Caco-2 (cell line): ENCODE data around the gene ARID2. TPM values are rescaled to one million over a fixed set of nuclear protein-coding genes. Genes with fewer than 3 reads are reported as not detected.

Experiments used
- BruUV-seq: library from RNA; stranded (reverse); fragments of 400-500 nt; replicated peaks from 2 replicates; lab custom pipeline; 2021; lab: Mats Ljungman, UMichigan
- CTCF ChIA-PET: fragments of 300-600 bp; sonication (Branson Sonifier 250); formaldehyde crosslinking; loops from one replicate; lab custom pipeline; 2022; ENCODE audit warnings: antibody characterized with exemption; lab: Charles Lee
- POLR2A ChIA-PET: fragments of 300-600 bp; sonication (Branson Sonifier 250); formaldehyde crosslinking; loops from one replicate; lab custom pipeline; 2022; ENCODE audit warnings: antibody characterized with exemption; lab: Charles Lee
- DNase-seq, 2 experiments: peaks; one replicate each; pipeline versions ENCODE4 v3.0.0 to v3.0.0-alpha.2; 2020 to 2022
- H3K27me3 ChIP-seq: replicated peaks from 2 replicates; pipeline ENCODE4 v1.6.0; 2011; ENCODE audit warnings: low read length; ENCODE audit not compliant: control insufficient read depth, insufficient read depth
- H3K36me3 ChIP-seq: 2 replicates; pipeline ENCODE4 v1.5.1; 2011; ENCODE audit warnings: low read length; ENCODE audit not compliant: control insufficient read depth, insufficient read depth
- H3K4me1 ChIP-seq: fragments of 250-450 bp; sonication (Bioruptor Pico); 2 replicates; pipeline ENCODE4 v1.5.1; 2020; ENCODE audit warnings: mild to moderate bottlenecking
- H3K4me3 ChIP-seq: 2 replicates; pipeline ENCODE4 v1.5.1; 2011; ENCODE audit warnings: low read depth, mild to moderate bottlenecking, control low read depth, low read length
- H3K9me3 ChIP-seq: fragments of 250-450 bp; sonication (Bioruptor Pico); 2 replicates; pipeline ENCODE4 v1.5.1; 2020; ENCODE audit warnings: mild to moderate bottlenecking, moderate library complexity
- H3K27ac Mint-ChIP-seq: one replicate; pipeline ENCODE4 v1.8.0; 2022; ENCODE audit warnings: mixed read lengths; ENCODE audit not compliant: unreplicated experiment
- H3K27me3 Mint-ChIP-seq: one replicate; pipeline ENCODE4 v1.8.0; 2022; ENCODE audit warnings: mixed read lengths; ENCODE audit not compliant: insufficient read depth, unreplicated experiment
- H3K36me3 Mint-ChIP-seq: one replicate; pipeline ENCODE4 v1.8.0; 2022; ENCODE audit warnings: mild to moderate bottlenecking, mixed read lengths; ENCODE audit not compliant: insufficient read depth, unreplicated experiment
- H3K4me1 Mint-ChIP-seq: one replicate; pipeline ENCODE4 v1.8.0; 2022; ENCODE audit warnings: low read depth, mixed read lengths; ENCODE audit not compliant: unreplicated experiment
- H3K4me3 Mint-ChIP-seq: one replicate; pipeline ENCODE4 v1.8.0; 2022; ENCODE audit warnings: mild to moderate bottlenecking, moderate library complexity, mixed read lengths; ENCODE audit not compliant: unreplicated experiment
- H3K9me3 Mint-ChIP-seq: one replicate; pipeline ENCODE4 v1.8.0; 2022; ENCODE audit warnings: mixed read lengths; ENCODE audit not compliant: unreplicated experiment
- CTCF ChIP-seq, 2 experiments: fragments of 200-600 bp in 1 of 2; IDR thresholded peaks; 1 replicate in 1 of 2; 2 replicates in 1 of 2; pipeline versions ENCODE4 v1.5.1 to v1.8.0; 2011 to 2022; ENCODE audit warnings: antibody characterized with exemption in 1 of 2, control low read depth in 1 of 2, inconsistent platforms in 1 of 2, low read depth in 1 of 2, low read length in 1 of 2, mild to moderate bottlenecking in 1 of 2, moderate library complexity in 1 of 2; ENCODE audit not compliant: insufficient read depth in 1 of 2, severe bottlenecking in 1 of 2, unreplicated experiment in 1 of 2
- intact Hi-C: fragments of 100-400 bp; cut with micrococcal nuclease; formaldehyde crosslinking; loops from one replicate; pipeline ENCODE4 v1.10.0; 2022; ENCODE audit not compliant: unreplicated experiment
- total RNA-seq: library from RNA; stranded (reverse); gene quantifications from 2 replicates; pipeline ENCODE4 v1.2.3, GENCODE V29; 2022

ARID2 gene
- total RNA-seq, 1 experiment from 2014 or later = 53.9 TPM

- ChIA-PET CTCF (no interaction called here), POLR2A (no interaction called here)
- Mint-ChIP-seq H3K4me1 (no peaks in the 10 kb centered on the region), H3K36me3 (peaks cover 31% of the 10 kb centered on the region), H3K27ac (no peak overlapping the region), H3K4me3 (no peak overlapping the region), H3K27me3 (no peaks in the 10 kb centered on the region), H3K9me3 (no peaks in the 10 kb centered on the region)
- Histone ChIP-seq H3K9me3 (no peaks in the 10 kb centered on the region), H3K27me3 (no peaks in the 10 kb centered on the region), H3K4me1 (no peaks in the 10 kb centered on the region), H3K36me3 (peaks cover 2% of the 10 kb centered on the region), H3K4me3 (no peak overlapping the region)
- intact Hi-C loops = no loop called here
- TF ChIP-seq CTCF (IDR thresholded peaks at IDR 0.05; ENCODE audit: insufficient read depth in 1 of 2, low read depth in 1 of 2, low read length in 1 of 2, severe bottlenecking in 1 of 2, unreplicated experiment in 1 of 2) = no peak
- no TSS peak for BruUV-seq
- no peak for DNase-seq
Observed at GRCh38 chr12:45863332-45863731, 133.8 kb downstream of the ARID2 start.

GRCh38 chr12:45866299-45866698 lies 136.8 kb downstream of the ARID2 start:
- Histone ChIP-seq H3K9me3 (no peaks in the 10 kb centered on the region), H3K36me3 (peaks cover 2% of the 10 kb centered on the region), H3K4me3 (no peak overlapping the region), H3K27me3 (no peaks in the 10 kb centered on the region), H3K4me1 (no peaks in the 10 kb centered on the region)
- no peak overlapping the region for H3K4me3 Mint-ChIP-seq
- H3K27me3 Mint-ChIP-seq = no peaks in the 10 kb centered on the region
- no peak overlapping the region for H3K27ac Mint-ChIP-seq
- peaks cover 36% of the 10 kb centered on the region for H3K36me3 Mint-ChIP-seq
- no peaks in the 10 kb centered on the region for H3K4me1 Mint-ChIP-seq
- intact Hi-C loops = no loop called here
- DNase-seq = no peak
- TF ChIP-seq CTCF (IDR thresholded peaks at IDR 0.05; ENCODE audit: insufficient read depth in 1 of 2, low read depth in 1 of 2, low read length in 1 of 2, severe bottlenecking in 1 of 2, unreplicated experiment in 1 of 2) = no peak
- BruUV-seq = no TSS peak
- ChIA-PET CTCF (no interaction called here), POLR2A (no interaction called here)
- no peaks in the 10 kb centered on the region for H3K9me3 Mint-ChIP-seq

GRCh38 chr12:45872446-45872845 lies 142.9 kb downstream of the ARID2 start:
- Mint-ChIP-seq H3K9me3 (no peaks in the 10 kb centered on the region), H3K27ac (no peak overlapping the region), H3K27me3 (no peaks in the 10 kb centered on the region), H3K36me3 (peaks cover 58% of the 10 kb centered on the region), H3K4me1 (no peaks in the 10 kb centered on the region), H3K4me3 (no peak overlapping the region)
- H3K9me3 ChIP-seq = no peaks in the 10 kb centered on the region
- intact Hi-C loops = no loop called here
- TF ChIP-seq CTCF (IDR thresholded peaks at IDR 0.05; ENCODE audit: insufficient read depth in 1 of 2, low read depth in 1 of 2, low read length in 1 of 2, severe bottlenecking in 1 of 2, unreplicated experiment in 1 of 2) = no peak
- no TSS peak for BruUV-seq
- no peak for DNase-seq
- no peak overlapping the region for H3K4me3 ChIP-seq
- ChIA-PET POLR2A (no interaction called here), CTCF (interaction anchor here (0.7 kb wide), 1 partner anchor 329 kb away, joined by 3 read pairs; no protein-coding TSS in a partner anchor)
- no peaks in the 10 kb centered on the region for H3K4me1 ChIP-seq
- H3K27me3 ChIP-seq = no peaks in the 10 kb centered on the region
- peaks cover 1% of the 10 kb centered on the region for H3K36me3 ChIP-seq
